Fibroblast of lung (primary cell): ENCODE data around the gene C2orf81. TPM values are rescaled to one million over a fixed set of nuclear protein-coding genes. Genes with fewer than 3 reads are reported as not detected.
"Not testable (repeated sequence)": the region's sequence is repeated elsewhere in the genome, so short reads cannot be mapped to it uniquely, and the experiment has no call there.

Experiments used
- DNase-seq, 2 donors: peaks; one replicate each; pipeline versions ENCODE4 v3.0.0 to v3.0.0-alpha.2; 2010; ENCODE audit warnings: low read depth in 2 of 2
- H2AFZ ChIP-seq: 2 replicates; pipeline ENCODE4 v1.5.1; 2012; ENCODE audit warnings: low read length, control low read depth, inconsistent platforms
- H3K27ac ChIP-seq: 2 replicates; pipeline ENCODE4 v1.5.1; 2011; ENCODE audit warnings: low read length, control low read depth; ENCODE audit not compliant: insufficient read depth
- H3K27me3 ChIP-seq: 2 replicates; pipeline ENCODE4 v1.5.1; 2011; ENCODE audit warnings: mild to moderate bottlenecking, low read length; ENCODE audit not compliant: control insufficient read depth, insufficient read depth
- H3K36me3 ChIP-seq: 2 replicates; pipeline ENCODE4 v1.5.1; 2011; ENCODE audit warnings: low read length; ENCODE audit not compliant: control insufficient read depth, insufficient read depth
- H3K4me1 ChIP-seq: 2 replicates; pipeline ENCODE4 v1.5.1; 2011; ENCODE audit warnings: low read length; ENCODE audit not compliant: control insufficient read depth, insufficient read depth; ENCODE audit errors: extremely low read depth
- H3K4me2 ChIP-seq: 2 replicates; pipeline ENCODE4 v1.5.1; 2011; ENCODE audit warnings: low read length, control low read depth; ENCODE audit not compliant: insufficient read depth; ENCODE audit errors: extremely low read depth
- H3K4me3 ChIP-seq, 4 experiments: fragments of 200-600 bp in 1 of 4; sonication (generic) in 1 of 4; replicated peaks in 1 of 4; 2 replicates each; pipeline ENCODE4 v1.5.1; 2011 to 2016; ENCODE audit warnings: low read length in 4 of 4, low read depth in 3 of 4, mild to moderate bottlenecking in 3 of 4, control low read depth in 2 of 4, inconsistent platforms in 1 of 4, mixed read lengths in 1 of 4; ENCODE audit not compliant: insufficient read depth in 1 of 4; ENCODE audit errors: control extremely low read depth in 1 of 4
- H3K79me2 ChIP-seq: 2 replicates; pipeline ENCODE4 v1.5.1; 2012; ENCODE audit warnings: mild to moderate bottlenecking, low read length, inconsistent platforms; ENCODE audit not compliant: control insufficient read depth, insufficient read depth
- H3K9ac ChIP-seq: 2 replicates; pipeline ENCODE4 v1.5.1; 2011; ENCODE audit warnings: mild to moderate bottlenecking, low read length, control low read depth; ENCODE audit not compliant: insufficient read depth
- H3K9me3 ChIP-seq: 2 replicates; pipeline ENCODE4 v1.5.1; 2012; ENCODE audit warnings: low read depth, low read length; ENCODE audit not compliant: control insufficient read depth, insufficient read depth
- H4K20me1 ChIP-seq: 2 replicates; pipeline ENCODE4 v1.5.1; 2011; ENCODE audit warnings: low read length; ENCODE audit not compliant: control insufficient read depth, insufficient read depth; ENCODE audit errors: extremely low read depth
- CTCF ChIP-seq, 2 donors: IDR thresholded peaks in 1 of 2; conservative IDR thresholded peaks in 1 of 2; 1 replicate in 1 of 2; 2 replicates in 1 of 2; pipeline ENCODE4 v1.5.1; 2011 to 2012; ENCODE audit warnings: low read length in 2 of 2, control low read depth in 1 of 2, inconsistent platforms in 1 of 2, low read depth in 1 of 2, mild to moderate bottlenecking in 1 of 2
- EZH2 ChIP-seq: IDR thresholded peaks from 2 replicates; pipeline ENCODE4 v1.5.1; 2012; ENCODE audit warnings: low read length, control low read depth, mild to moderate bottlenecking; ENCODE audit errors: missing control alignments
- polyA minus RNA-seq: library from RNA; depleted of rRNA, polyadenylated mRNA; stranded (reverse); fragments of >200 nt; gene quantifications from 2 replicates; pipeline ENCODE4 v1.2.3, GENCODE V29; 2011; ENCODE audit warnings: low replicate concordance
- polyA plus RNA-seq, 2 donors: library from polyadenylated mRNA; depleted of rRNA in 1 of 2; stranded (reverse) in 1 of 2; unstranded in 1 of 2; fragments of >200 nt; gene quantifications; 2 replicates each; pipeline ENCODE4 v1.2.1, GENCODE V29; 2011 to 2012; ENCODE audit warnings: missing spikeins in 1 of 2
- total RNA-seq: library from RNA; depleted of rRNA; stranded (reverse); fragments of >200 nt; gene quantifications from 2 replicates; pipeline ENCODE4 v1.2.1, GENCODE V29; 2014

The C2orf81 gene
- total RNA-seq, result 0.77 and 1.5 TPM in 2 replicates
- 0.25 and 0.37 TPM in 2 replicates for polyA plus RNA-seq
- 1.1 and 1.9 TPM in 2 replicates for polyA plus RNA-seq (2012)
- 1.0 and 1.2 TPM in 2 replicates for polyA minus RNA-seq

- Histone ChIP-seq H3K27me3 (no peaks in the 10 kb centered on the region), H4K20me1 (no peaks in the 10 kb centered on the region), H3K9ac (peak within 1 kb of the TSS; percentile 78), H3K79me2 (no peaks in the 10 kb centered on the region), H3K4me1 (peaks cover 2% of the 10 kb centered on the region), H3K9me3 (no peaks in the 10 kb centered on the region), H3K4me2 (peak within 1 kb of the TSS; percentile 90), H3K27ac (peak within 1 kb of the TSS; percentile 95), H3K36me3 (peaks cover 3% of the 10 kb centered on the region), H3K4me3 (peak within 1 kb of the TSS; percentile 84 to 94 (median 90)), H2AFZ (peak within 1 kb of the TSS; percentile 92)
- TF ChIP-seq CTCF (conservative IDR thresholded peaks at IDR 0.05 in 1 of 2, IDR thresholded peaks at IDR 0.05 in 1 of 2; ENCODE audit: low read depth in 1 of 2, low read length in 2 of 2) (no peak), EZH2 (no peak)
- DNase-seq, result peak; percentile 80 to 81
These were observed at the start of gene C2orf81, which contains the start of gene WDR54 for GRCh38 chr2:74421221-74421870. TSS of gene C2orf81 (minus strand) at chr2:74421619. CDS start at chr2:74421560, 59 bp downstream. TSS of gene WDR54 (plus strand) at chr2:74421730. CDS start at chr2:74422154, 424 bp downstream.

- H3K27me3 ChIP-seq, H3K27ac ChIP-seq, H3K4me1 ChIP-seq, H3K9me3 ChIP-seq, H2AFZ ChIP-seq, H3K9ac ChIP-seq, H3K4me3 ChIP-seq, H3K79me2 ChIP-seq, H4K20me1 ChIP-seq, H3K4me2 ChIP-seq, DNase-seq: not testable (repeated sequence)
- peaks cover 10% of the 10 kb centered on the region for H3K36me3 ChIP-seq
These were observed 49.3 kb upstream of the C2orf81 start for GRCh38 chr2:74470742-74471141.

- peak overlapping the region; percentile 70 to 90 (median 74) for H3K4me3 ChIP-seq
- H3K36me3 ChIP-seq, result peaks cover 15% of the 10 kb centered on the region
- no peak for DNase-seq
- H3K4me2 ChIP-seq, result peak overlapping the region; percentile 82
- H4K20me1 ChIP-seq, result no peaks in the 10 kb centered on the region
- no peak overlapping the region for H2AFZ ChIP-seq
- no peaks in the 10 kb centered on the region for H3K9me3 ChIP-seq
- H3K27ac ChIP-seq, result peak overlapping the region; percentile 71
- H3K79me2 ChIP-seq, result peaks cover 10% of the 10 kb centered on the region
- no peaks in the 10 kb centered on the region for H3K27me3 ChIP-seq
- TF ChIP-seq CTCF (conservative IDR thresholded peaks at IDR 0.05 in 1 of 2, IDR thresholded peaks at IDR 0.05 in 1 of 2; ENCODE audit: low read depth in 1 of 2, low read length in 2 of 2) (no peak), EZH2 (no peak)
- peaks cover 4% of the 10 kb centered on the region for H3K4me1 ChIP-seq
- H3K9ac ChIP-seq, result peak overlapping the region; percentile 84
These were observed 43.0 kb upstream of the C2orf81 start for GRCh38 chr2:74464406-74464805.
